Mucosa of stomach (tissue), 1 donor: ENCODE results near the gene AAR2.

Source experiments
- H3K27me3 ChIP-seq: one replicate; pipeline ENCODE4 v1.7.0; 2013; ENCODE audit warnings: mild to moderate bottlenecking, low read length; ENCODE audit not compliant: control insufficient read depth, insufficient read depth
- H3K36me3 ChIP-seq: one replicate; pipeline ENCODE4 v1.7.0; 2013; ENCODE audit warnings: low read length; ENCODE audit not compliant: control insufficient read depth, insufficient read depth
- H3K4me1 ChIP-seq: one replicate; pipeline ENCODE4 v1.7.0; 2013; ENCODE audit warnings: mild to moderate bottlenecking, low read length; ENCODE audit not compliant: control insufficient read depth, insufficient read depth
- H3K4me3 ChIP-seq: one replicate; pipeline ENCODE4 v1.7.0; 2013; ENCODE audit warnings: low read length
- H3K9ac ChIP-seq: one replicate; pipeline ENCODE4 v1.7.0; 2013; ENCODE audit warnings: mild to moderate bottlenecking, low read length, moderate library complexity
- H3K9me3 ChIP-seq: one replicate; pipeline ENCODE4 v1.7.0; 2013; ENCODE audit warnings: mild to moderate bottlenecking, low read length, moderate library complexity; ENCODE audit not compliant: control insufficient read depth
- donor health status: Pancreatic carcinoma.

The AAR2 gene

GRCh38 chr20:36206641-36207040 is 29.6 kb upstream of the AAR2 start:
- Histone ChIP-seq H3K27me3 (no peaks in the 10 kb centered on the region), H3K36me3 (no peaks in the 10 kb centered on the region), H3K9ac (no peak overlapping the region), H3K9me3 (no peaks in the 10 kb centered on the region), H3K4me3 (no peak overlapping the region), H3K4me1 (no peaks in the 10 kb centered on the region)

GRCh38 chr20:36207602-36208001 is 28.7 kb upstream of the AAR2 start:
- Histone ChIP-seq H3K4me3 (no peak overlapping the region), H3K4me1 (no peaks in the 10 kb centered on the region), H3K36me3 (no peaks in the 10 kb centered on the region), H3K27me3 (no peaks in the 10 kb centered on the region), H3K9me3 (no peaks in the 10 kb centered on the region), H3K9ac (no peak overlapping the region)

GRCh38 chr20:36208257-36208656 is 28.0 kb upstream of the AAR2 start:
- H3K4me3 ChIP-seq = no peak overlapping the region

GRCh38 chr20:36210436-36211021 is 25.7 kb upstream of the AAR2 start:
- no peaks in the 10 kb centered on the region for H3K4me1 ChIP-seq
- no peaks in the 10 kb centered on the region for H3K9me3 ChIP-seq
- H3K27me3 ChIP-seq = no peaks in the 10 kb centered on the region
- no peak overlapping the region for H3K9ac ChIP-seq
- H3K36me3 ChIP-seq = peaks cover 4% of the 10 kb centered on the region
- H3K4me3 ChIP-seq = no peak overlapping the region

More at GRCh38 chr20:36208257-36208656, 28.0 kb upstream of the AAR2 start:
- Histone ChIP-seq H3K9me3 (no peaks in the 10 kb centered on the region), H3K27me3 (no peaks in the 10 kb centered on the region), H3K36me3 (no peaks in the 10 kb centered on the region), H3K9ac (no peak overlapping the region), H3K4me1 (no peaks in the 10 kb centered on the region)

GRCh38 chr20:36213362-36213761 is 22.9 kb upstream of the AAR2 start:
- no peaks in the 10 kb centered on the region for H3K27me3 ChIP-seq
- H3K9ac ChIP-seq = no peak overlapping the region
- no peaks in the 10 kb centered on the region for H3K4me1 ChIP-seq
- H3K36me3 ChIP-seq = peaks cover 4% of the 10 kb centered on the region
- H3K9me3 ChIP-seq = no peaks in the 10 kb centered on the region
- no peak overlapping the region for H3K4me3 ChIP-seq

- Histone ChIP-seq H3K36me3 (peaks cover 8% of the 10 kb centered on the region), H3K4me1 (no peaks in the 10 kb centered on the region), H3K27me3 (no peaks in the 10 kb centered on the region), H3K4me3 (no peak overlapping the region), H3K9me3 (no peaks in the 10 kb centered on the region), H3K9ac (no peak overlapping the region)
Measured at GRCh38 chr20:36214684-36215256, 21.5 kb upstream of the AAR2 start.

GRCh38 chr20:36215778-36216177 is 20.5 kb upstream of the AAR2 start:
- Histone ChIP-seq H3K4me1 (no peaks in the 10 kb centered on the region), H3K4me3 (no peak overlapping the region), H3K36me3 (peaks cover 8% of the 10 kb centered on the region), H3K9ac (no peak overlapping the region), H3K9me3 (no peaks in the 10 kb centered on the region), H3K27me3 (no peaks in the 10 kb centered on the region)

- no peak overlapping the region for H3K9ac ChIP-seq
- no peaks in the 10 kb centered on the region for H3K27me3 ChIP-seq
- no peaks in the 10 kb centered on the region for H3K9me3 ChIP-seq
- no peak overlapping the region for H3K4me3 ChIP-seq
- peaks cover 9% of the 10 kb centered on the region for H3K36me3 ChIP-seq
- H3K4me1 ChIP-seq = no peaks in the 10 kb centered on the region
Measured at GRCh38 chr20:36216314-36217025, 19.8 kb upstream of the AAR2 start.

GRCh38 chr20:36217226-36217625 is 19.1 kb upstream of the AAR2 start:
- H3K36me3 ChIP-seq = peaks cover 16% of the 10 kb centered on the region
- no peak overlapping the region for H3K9ac ChIP-seq
- no peaks in the 10 kb centered on the region for H3K9me3 ChIP-seq
- no peak overlapping the region for H3K4me3 ChIP-seq
- no peaks in the 10 kb centered on the region for H3K4me1 ChIP-seq
- H3K27me3 ChIP-seq = no peaks in the 10 kb centered on the region

- no peak overlapping the region for H3K4me3 ChIP-seq
- no peaks in the 10 kb centered on the region for H3K27me3 ChIP-seq
- no peaks in the 10 kb centered on the region for H3K9me3 ChIP-seq
- no peak overlapping the region for H3K9ac ChIP-seq
- peaks cover 17% of the 10 kb centered on the region for H3K36me3 ChIP-seq
- H3K4me1 ChIP-seq = no peaks in the 10 kb centered on the region
Measured at GRCh38 chr20:36218380-36219064, 17.8 kb upstream of the AAR2 start.

- H3K4me3 ChIP-seq = no peak overlapping the region
- peaks cover 15% of the 10 kb centered on the region for H3K36me3 ChIP-seq
- no peaks in the 10 kb centered on the region for H3K9me3 ChIP-seq
- H3K4me1 ChIP-seq = no peaks in the 10 kb centered on the region
- no peak overlapping the region for H3K9ac ChIP-seq
- no peaks in the 10 kb centered on the region for H3K27me3 ChIP-seq
Measured at GRCh38 chr20:36219671-36220220, 16.5 kb upstream of the AAR2 start.

- peaks cover 9% of the 10 kb centered on the region for H3K36me3 ChIP-seq
Measured at GRCh38 chr20:36225666-36226065, 10.6 kb upstream of the AAR2 start.

More at GRCh38 chr20:36225666-36226065, 10.6 kb upstream of the AAR2 start:
- H3K4me3 ChIP-seq = no peak overlapping the region
- no peaks in the 10 kb centered on the region for H3K4me1 ChIP-seq
- H3K9ac ChIP-seq = no peak overlapping the region
- H3K27me3 ChIP-seq = no peaks in the 10 kb centered on the region
- no peaks in the 10 kb centered on the region for H3K9me3 ChIP-seq
